GM21360 (cell line): ENCODE results near the gene AGBL5.

Experiments
- ATAC-seq: cut with Tn5 transposase; IDR thresholded peaks from one replicate; pipeline ENCODE4 v1.9.1; 2021; ENCODE audit warnings: mild to moderate bottlenecking, moderate library complexity; ENCODE audit not compliant: unreplicated experiment

Gene AGBL5

DNA sequence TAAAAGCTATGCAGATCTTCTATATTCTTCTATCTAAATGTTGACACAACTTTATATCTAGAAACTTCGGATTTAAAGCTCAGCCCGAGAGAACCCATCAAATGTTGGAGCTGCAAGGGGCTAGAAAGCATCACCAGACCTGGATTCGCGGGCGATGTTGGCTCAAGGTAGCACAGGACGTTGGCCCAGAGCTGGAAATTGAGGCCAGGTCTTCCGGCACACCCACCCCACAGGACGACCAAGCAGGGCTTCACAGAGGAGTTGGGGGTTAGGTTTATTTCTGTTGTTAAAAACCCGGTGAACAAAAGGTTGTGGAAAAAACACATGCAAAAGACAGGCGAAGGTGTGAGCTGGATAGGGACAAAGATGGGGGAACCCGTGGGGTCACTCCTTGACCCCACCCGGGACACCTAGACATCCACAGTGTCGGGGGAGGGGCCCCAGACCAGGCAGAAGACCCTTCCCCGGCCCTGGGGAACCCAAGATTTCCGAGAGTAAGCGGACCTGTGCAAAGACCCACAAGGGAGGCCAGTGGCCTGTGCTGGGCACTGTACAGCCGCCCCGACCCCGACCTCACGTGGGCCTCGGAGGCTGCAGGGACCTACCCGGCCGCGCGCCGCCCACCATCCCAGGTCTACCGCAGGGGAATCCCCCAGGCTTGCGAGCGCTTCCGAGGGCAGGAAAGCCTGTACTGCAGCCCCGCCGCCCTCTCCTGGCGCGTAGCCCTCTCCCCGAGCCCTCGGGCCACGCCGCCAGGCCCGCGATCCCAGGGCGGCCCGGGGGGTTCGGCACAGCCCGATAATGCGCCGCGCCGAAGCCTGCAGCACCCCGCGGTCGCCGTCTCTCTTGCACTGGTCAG, 1.8 kb upstream of the AGBL5 start:
- ATAC-seq = peak; percentile 34

DNA sequence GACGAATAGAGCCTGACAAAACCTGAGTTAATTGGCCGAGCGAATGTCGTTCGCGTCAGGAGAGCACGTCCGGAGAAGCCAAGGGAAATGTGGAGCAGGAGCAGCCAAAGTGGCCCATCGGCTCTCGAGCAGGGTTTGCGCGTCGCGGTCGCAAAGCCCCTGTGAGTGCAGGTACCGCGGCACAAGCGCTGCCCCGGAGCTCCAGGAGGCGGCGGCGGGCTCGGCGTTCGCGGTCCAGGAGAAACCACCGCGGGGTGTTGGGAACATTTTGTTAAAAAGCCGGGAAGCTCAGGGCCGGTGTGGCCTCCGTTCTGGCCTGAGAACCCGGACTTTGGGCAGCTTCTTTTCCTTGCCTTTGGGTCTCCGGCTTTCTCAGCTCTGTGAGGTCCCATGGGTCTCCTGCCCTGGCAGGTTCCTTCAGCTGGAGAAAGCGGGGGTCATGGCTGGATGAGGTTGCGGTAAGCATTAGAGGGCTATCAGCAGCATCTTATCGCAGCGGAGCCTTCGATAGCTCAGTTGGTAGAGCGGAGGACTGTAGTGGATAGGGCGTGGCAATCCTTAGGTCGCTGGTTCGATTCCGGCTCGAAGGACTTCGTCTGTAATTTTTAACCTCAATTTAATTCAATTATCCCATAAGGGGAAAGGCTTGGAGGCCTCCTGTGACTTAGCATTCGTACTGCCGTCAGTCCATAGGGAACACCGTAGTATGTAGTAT, 1.0 kb upstream of the AGBL5 start:
- peak; percentile 39 for ATAC-seq

DNA sequence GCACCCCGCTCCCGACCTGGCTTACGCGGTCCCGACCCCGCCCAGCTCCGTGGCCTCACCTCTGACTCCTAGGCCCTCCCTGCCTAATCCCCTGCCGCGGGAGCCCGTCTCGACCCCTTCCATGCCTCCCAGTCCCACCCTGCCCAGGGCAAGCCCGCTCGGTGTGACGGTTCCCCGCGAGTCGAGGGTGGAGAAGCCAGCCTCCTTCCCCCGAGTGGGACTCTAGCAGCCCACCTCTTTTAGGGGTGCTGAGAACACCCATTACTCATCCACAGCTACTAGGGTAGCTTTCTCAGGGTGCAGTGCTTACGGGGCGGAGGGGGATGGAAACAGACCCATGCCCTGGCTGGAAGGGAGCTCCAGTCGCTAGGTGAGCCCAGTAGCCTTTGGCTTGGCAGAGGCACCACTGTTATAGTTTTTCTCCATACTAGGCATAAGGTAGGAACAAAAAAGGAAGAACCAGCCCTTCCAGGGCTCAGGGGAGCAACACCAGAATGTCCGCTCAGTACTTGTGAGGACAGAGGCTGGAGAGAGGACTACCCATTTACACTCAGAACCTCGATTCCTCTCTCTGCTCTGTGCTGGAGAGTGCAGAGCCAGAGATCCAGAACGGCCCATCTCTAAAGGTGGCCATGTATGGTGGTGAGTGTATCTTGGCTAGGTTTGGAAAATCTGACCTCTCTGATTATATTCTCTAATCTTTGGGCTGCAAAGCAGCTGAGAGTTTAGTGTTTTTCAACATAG, 606 bp downstream of the AGBL5 start:
- ATAC-seq = no peak

DNA sequence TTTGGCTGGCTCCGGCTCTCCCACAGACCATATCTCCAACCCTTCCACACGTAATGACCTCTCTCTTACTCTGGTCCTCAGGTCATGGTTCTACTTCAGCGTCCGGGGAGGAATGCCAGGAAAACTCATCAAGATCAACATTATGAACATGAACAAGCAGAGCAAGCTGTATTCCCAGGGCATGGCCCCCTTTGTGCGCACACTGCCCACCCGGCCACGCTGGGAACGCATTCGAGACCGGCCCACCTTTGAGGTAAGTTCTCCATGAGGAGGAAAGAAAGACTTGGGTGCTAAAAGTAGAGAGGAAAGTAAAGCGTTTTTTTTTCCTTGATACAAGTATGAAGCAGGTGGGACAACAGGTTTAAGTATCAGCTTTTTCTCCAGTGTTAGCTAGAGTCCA, 1.9 kb downstream of the AGBL5 start:
- ATAC-seq = no peak

DNA sequence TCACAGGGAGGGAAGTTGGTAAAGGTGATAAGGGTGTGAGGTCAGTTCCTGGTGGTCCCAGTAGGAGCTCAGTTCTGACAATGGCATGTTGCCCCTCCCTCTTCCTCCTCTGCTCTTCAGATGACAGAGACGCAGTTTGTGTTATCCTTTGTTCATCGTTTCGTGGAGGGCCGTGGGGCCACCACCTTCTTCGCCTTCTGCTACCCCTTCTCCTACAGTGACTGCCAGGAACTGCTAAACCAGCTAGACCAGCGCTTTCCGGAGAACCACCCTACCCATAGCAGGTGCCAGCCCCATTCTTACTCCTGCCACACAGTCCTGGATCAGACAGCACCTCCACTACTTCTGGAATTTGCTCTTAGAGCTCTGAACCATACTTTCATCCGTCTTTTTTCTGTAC, 2.3 kb downstream of the AGBL5 start:
- no peak for ATAC-seq

DNA sequence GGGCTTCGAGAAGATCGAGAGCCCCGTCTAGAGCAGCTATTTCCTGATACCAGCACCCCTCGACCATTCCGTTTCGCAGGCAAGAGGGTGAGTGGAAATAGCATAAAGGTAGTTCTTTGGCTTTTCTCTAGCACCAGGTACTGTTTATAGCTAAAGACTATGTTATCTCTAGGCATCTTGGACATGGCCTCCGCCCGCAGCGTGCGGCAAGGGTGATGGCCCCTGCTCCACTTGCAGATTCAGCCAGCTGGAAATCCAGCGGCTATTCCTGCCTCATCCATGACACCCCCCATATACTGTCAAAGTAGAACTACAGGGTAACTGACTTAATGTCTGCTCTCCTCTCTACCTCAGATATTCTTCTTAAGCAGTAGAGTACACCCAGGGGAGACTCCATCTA, 3.3 kb downstream of the AGBL5 start:
- ATAC-seq = no peak

DNA sequence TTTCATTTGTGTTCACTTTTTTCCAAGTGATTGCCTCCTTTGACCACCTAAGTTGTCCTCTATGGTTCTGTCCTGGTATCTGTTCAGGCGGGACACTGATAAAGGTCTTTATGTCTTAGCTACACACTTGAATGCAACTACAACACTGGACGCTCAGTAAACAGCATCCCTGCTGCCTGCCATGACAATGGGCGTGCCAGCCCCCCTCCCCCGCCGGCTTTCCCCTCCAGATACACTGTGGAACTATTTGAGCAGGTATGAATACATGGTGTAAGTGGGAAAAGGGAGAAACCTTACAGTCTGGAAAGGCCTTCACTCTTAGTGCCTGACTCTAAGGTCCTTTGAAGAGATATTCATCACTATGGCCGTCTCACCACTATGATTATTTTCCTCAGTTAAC, 5.7 kb downstream of the AGBL5 start:
- no peak for ATAC-seq

DNA sequence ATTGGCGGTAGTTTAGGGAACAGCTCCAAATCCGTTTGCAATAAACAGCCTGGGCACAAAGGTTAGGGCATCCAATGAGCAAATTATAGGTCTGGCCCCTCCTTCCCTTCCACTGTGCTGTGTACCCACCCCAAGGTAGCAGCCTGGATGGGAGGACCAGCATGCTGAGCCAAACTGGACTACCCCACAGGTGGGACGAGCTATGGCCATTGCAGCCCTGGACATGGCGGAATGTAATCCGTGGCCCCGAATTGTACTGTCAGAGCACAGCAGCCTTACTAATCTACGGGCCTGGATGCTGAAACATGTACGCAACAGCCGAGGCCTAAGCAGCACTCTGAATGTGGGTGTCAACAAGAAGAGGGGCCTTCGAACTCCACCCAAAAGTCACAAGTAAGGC, 6.7 kb downstream of the AGBL5 start:
- no peak for ATAC-seq

DNA sequence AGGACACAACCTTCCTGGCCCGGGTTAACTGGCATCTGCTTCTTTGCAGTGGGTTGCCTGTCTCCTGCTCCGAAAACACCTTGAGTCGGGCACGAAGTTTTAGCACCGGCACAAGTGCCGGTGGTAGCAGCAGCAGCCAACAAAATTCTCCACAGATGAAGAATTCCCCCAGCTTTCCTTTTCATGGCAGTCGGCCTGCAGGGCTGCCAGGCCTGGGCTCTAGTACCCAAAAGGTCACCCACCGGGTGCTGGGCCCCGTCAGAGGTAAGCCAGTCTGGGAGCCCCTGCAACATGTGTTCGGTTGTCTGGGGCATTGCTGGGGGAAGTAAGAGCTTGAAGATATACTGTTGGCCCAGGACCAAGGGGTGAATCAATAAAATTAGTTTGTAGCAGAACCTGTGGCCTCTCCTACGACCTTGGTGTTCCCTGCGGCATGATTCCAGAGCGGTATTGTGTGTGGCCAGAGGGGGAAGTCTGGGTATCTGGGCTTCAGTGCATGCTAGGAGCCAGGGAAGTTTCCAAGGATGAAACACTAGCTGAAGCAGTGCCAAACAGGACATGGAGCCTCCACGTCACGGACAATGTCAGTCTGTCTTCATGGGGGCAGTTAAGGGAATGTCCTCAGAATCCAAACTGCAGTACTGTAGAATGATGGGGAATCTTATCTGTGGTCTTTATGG, 7.8 kb downstream of the AGBL5 start:
- no peak for ATAC-seq

DNA sequence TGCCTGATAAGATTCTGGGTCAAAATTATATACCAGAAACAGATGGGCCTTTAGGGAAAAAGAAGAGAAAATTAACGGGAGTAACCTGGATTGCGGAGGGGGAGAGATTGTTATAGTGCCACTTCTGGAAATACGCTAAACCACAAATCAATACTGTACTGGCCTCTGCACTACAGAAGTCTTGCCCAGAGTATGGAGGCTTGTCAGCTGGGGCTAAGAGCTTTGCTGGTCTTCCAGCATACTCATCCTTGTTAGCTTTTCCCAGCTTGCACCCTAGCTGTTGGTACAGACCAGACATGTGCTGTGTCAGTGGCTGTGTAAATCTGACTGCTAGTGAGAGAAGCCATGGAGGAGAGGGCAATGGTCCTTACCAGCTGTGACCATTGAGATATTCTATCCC, 8.9 kb downstream of the AGBL5 start:
- no peak for ATAC-seq

DNA sequence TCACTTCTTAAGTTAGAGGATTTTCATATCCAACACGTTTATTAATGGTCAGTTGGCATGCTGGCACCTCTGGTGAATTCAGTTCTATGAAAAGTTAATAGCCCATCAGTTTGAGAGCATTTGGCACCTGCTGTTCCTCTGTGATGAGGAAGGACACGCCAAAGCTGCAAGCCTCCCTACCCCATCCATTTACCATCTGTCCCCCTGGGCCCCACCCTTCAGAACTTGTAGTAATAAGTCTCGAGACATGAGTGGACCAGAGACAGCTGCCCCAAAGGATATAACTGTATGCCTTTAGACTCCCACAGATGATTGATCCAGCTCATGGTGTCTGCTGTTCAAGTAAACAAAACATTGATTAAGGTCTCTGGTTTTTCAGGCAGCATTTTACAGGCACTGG, 13.7 kb downstream of the AGBL5 start:
- ATAC-seq = no peak

DNA sequence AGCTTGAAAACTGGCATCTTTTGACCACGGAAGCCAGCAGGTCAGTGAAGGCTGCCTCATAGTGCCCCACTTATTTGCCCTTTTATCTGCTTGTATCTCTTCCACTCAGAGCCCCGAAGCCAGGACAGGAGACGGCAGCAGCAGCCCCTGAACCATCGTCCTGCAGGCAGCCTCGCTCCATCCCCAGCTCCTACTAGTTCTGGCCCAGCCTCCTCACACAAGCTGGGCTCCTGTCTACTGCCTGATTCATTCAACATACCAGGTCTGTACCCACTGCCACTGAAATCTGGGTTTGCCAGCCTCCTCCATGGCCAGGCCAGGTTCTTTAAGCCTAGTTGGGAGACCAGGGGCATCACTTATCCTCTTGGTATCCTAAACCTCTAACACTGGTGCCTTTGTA, 15.9 kb downstream of the AGBL5 start:
- no peak for ATAC-seq

DNA sequence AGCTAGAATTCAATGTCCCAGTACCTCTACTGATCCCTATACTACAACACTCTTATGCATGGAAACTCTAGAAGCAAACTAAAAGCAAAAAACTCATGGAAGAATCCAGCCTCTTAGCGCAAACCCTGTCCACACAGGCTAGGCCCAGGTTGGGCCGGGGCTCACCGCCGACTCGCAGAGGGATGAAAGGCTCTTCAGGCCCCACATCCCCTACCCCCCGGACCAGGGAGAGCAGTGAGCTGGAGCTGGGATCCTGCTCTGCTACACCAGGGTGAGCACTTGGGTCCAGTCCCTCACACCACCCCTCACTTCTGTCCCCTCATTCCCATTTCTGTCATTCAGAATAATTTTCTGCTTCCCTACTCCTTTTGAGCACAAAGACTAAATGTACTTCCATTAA, 18.0 kb downstream of the AGBL5 start:
- ATAC-seq = no peak

DNA sequence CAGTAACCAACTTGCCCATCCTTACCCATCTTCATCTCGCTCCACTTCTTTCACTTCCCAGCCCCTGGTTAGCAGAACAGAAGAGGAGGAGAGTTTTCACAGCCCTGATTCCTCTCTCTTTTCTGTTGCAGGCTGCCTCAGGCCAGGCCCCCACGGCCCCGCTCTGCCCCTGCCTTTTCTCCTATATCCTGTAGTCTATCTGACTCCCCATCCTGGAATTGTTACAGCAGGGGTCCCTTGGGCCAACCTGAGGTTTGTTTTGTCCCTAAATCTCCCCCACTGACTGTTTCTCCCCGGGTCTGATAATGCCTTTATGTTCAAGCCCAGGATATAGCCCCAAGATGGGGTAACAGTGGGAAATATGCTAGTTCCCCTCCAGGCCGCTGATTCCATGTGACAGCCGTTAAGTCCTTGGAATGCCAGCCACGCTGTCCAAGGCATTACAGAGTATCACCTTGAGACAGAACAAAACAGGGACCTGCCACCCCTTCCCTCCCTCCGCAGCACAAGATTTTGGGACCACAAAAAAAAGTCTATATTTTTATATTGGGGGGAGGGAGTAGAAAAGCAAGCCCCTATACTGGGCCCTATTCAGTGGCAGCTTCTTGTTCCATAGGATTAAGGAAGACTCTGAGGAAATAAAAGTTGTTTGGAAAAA, 18.6 kb downstream of the AGBL5 start:
- no peak for ATAC-seq

DNA sequence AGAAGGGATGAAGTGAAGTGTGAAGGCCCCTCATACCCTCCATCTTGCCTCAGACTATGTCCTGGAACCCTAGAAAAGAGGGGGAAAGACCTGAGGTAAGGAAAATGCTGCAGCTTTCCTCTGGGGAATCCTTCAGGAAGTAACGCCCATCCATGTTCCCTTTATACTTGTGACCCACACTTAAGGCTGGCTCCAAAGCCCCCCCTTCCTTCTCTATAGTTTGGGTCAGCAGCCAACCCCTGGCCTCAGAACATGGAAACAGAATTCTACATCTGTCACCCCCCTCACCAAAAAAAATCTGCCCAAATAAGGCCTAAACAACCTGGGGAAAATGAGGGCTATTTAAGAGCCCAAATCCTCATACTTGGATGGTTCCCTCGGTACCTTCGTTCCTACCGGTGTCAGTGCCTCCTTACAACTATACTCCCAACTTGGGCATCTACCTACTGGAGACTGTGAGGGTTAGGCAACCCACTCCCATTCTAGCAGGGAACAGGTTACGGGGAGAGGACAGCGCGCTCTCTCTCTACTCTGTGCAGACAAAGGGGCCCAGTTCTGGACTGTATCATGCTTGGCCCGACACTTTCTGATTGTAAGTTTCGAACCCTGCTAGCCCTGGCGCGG, 19.3 kb downstream of the AGBL5 start:
- ATAC-seq = no peak

DNA sequence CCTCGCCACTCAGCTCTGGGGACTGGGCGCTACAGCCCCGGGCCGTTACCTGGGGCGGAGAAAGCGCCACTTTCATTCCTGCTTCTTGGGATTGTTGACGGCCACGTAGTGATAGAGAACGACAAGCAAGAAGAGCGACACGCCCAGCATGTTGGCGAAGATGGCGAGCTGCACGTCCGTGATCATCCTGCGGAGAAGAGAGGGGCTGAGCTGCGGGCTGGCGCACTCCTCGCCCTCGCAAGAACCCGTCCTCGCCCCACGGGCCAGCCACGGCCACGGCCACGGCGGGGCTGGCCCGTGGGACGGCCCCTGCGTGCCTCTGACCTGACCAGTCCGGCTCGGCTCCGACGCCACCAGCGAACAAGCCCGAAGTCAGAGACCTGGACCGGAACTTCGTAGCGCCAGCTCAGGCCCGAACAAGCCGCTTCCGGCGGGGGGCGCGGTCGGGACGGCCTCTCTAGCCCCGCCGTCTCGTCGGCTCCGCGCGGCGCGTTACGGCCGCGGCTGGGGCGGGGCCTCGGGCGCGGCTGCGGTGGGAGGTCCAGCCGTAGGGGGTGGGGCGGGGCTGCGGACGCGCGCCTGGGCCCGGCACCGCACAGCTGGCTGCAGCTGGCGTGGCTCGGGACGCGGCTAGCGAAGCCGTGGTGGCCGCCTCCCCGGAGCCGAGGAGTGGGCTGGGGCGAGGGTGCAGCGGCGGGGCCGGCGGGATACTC, 20.0 kb downstream of the AGBL5 start, which contains the start of gene OST4:
OST4 (minus strand) TSS at position 378 of the 713 bp plus-strand sequence.
- ATAC-seq = peak; percentile 74

DNA sequence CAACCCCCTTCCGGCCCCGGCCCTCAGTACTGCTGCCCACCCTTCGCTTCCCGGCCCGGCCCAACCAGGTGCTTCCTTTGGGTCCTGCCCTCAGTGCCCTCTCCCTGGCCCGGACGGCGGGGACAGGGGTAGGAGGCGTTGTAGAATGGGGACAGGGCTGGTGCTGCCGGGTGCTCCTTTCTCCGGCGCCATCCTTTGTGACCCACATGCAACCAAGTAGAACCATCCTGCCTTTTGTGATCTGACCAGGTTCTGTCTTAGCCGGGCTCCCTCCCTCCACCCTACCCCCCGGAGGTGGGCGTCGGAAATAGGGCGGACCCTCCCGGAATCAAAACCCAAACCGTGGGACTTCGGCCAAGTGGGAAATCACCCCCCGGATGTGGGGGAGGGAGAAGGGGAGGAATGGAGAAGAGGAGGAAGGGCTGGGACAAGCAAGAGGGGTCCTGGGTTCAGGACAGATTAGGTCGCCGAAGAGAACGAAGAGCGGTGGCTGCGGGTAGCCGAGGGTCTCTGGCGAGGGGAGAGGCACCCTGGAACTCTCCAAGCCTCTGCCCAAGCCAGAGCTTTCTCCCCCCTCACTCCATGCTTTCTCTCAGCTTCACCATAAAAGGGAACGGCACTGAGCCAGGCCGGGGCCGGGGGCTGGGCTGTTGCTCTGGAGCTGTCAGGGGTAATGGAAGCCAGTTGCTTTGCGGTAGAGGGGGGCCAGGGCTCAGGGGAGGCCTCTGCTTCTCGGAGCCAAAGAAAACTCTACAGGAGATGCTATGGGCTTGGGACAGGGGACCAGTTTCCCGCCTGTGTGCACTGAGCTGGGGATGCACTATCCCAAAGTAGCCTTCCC, 20.7 kb downstream of the AGBL5 start:
- peak; percentile 17 for ATAC-seq

DNA sequence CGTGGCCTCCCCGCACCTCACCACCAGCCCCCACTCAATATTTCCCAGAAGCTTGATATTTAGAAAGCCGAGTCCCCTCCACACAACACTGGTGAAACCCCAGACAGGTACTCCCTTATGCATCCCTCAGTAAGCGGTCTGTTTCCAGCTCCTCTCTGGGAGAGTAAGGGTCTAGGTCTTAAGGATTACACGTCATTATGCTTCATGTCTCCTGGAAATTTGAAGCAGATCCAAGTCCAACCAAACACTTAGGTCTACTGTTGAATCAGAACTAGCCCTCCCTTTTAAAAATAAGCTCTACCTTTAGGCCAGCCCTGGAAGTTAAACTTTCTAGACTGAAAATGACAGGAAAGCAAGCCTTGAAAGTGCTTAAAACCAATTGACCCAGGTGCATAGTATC, 21.5 kb downstream of the AGBL5 start:
- no peak for ATAC-seq

DNA sequence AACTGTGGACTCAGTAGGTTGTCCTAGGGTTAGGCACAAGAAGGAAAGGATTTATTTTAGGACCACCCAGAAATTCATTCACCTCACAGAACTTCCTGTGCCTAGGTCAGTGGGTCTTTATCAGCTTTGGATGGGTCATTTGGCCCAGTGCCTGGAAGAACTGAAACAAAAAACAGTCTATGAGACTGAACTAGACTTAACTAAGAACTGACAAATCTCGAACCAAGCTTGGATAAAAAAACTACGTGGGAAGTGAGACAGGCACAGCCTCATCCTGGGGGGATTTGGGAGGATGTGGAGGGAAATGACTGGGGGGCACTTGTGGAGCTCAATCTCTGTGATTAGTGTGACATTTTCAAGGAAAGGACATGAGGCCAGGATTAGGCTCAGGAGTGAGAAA, 22.3 kb downstream of the AGBL5 start:
- ATAC-seq = no peak
